AG09309 (cell line): ENCODE results near the gene ARPP21.
"Not testable (repeated sequence)": the region's sequence is repeated elsewhere in the genome, so short reads cannot be mapped to it uniquely, and the experiment has no call there.

Source experiments
- DNase-seq: peaks from one replicate; pipeline ENCODE4 v3.0.0-alpha.2; 2010; ENCODE audit warnings: low read depth
- H3K4me3 ChIP-seq: 2 replicates; pipeline ENCODE4 v1.5.1; 2011; ENCODE audit warnings: mild to moderate bottlenecking, low read depth, low read length, moderate library complexity; ENCODE audit not compliant: control insufficient read depth
- CTCF ChIP-seq: IDR thresholded peaks from 2 replicates; pipeline ENCODE4 v1.5.1; 2011; ENCODE audit warnings: mild to moderate bottlenecking, low read depth, low read length, inconsistent platforms; ENCODE audit not compliant: insufficient read depth, control insufficient read depth; ENCODE audit errors: missing control alignments

ARPP21 gene

GRCh38 chr3:35601959-35602358, 37.4 kb upstream of the ARPP21 start:
- no peak for DNase-seq
- no peak overlapping the region for H3K4me3 ChIP-seq
- no peak for TF ChIP-seq CTCF

GRCh38 chr3:35602395-35602936, 36.9 kb upstream of the ARPP21 start:
- no peak overlapping the region for H3K4me3 ChIP-seq
- TF ChIP-seq CTCF: no peak
- no peak for DNase-seq

GRCh38 chr3:35616346-35616745, 23.0 kb upstream of the ARPP21 start:
- no peak for DNase-seq
- TF ChIP-seq CTCF: no peak
- no peak overlapping the region for H3K4me3 ChIP-seq

GRCh38 chr3:35617370-35617769, 22.0 kb upstream of the ARPP21 start:
- no peak overlapping the region for H3K4me3 ChIP-seq
- no peak for DNase-seq
- no peak for TF ChIP-seq CTCF

- DNase-seq, H3K4me3 ChIP-seq: not testable (repeated sequence)
Observed at GRCh38 chr3:35620238-35620637, 19.1 kb upstream of the ARPP21 start.

GRCh38 chr3:35624698-35625097, 14.6 kb upstream of the ARPP21 start:
- TF ChIP-seq CTCF: no peak
- DNase-seq: no peak

GRCh38 chr3:35633332-35634124, 5.8 kb upstream of the ARPP21 start:
- DNase-seq: no peak
- no peak for TF ChIP-seq CTCF

More at GRCh38 chr3:35624698-35625097, 14.6 kb upstream of the ARPP21 start:
- H3K4me3 ChIP-seq: no peak overlapping the region

More at GRCh38 chr3:35633332-35634124, 5.8 kb upstream of the ARPP21 start:
- H3K4me3 ChIP-seq: no peak overlapping the region
